ENCODE measurements around the gene ADCY2.

DNA sequence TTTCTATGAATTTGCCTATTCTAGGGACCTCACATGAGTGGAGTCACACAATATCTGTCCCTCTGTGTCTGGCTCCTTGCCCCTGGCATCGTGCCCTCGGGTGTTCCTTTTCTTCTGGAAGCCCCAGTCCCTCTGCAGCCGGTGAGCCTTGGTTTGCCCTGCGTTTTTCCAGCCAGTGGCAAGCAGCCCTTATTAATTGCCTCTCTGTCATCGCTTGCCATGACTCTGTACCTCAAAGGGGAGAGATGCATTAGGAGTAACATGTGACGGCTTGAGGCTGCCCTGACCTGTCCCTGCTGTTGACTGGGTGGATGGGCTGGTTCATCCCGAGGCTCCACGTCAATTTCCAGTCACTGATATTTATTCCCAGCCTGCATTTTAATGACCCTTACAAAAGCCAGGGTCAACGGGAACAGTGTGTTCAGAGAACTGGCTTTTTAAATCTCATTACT is 367.7 kb downstream of the ADCY2 start:
- no peak for TF ChIP-seq POLR2A (IDR thresholded peaks at IDR 0.05)
- no peak for TF ChIP-seq CTCF (IDR thresholded peaks at IDR 0.05)

Data from right lobe of liver (tissue), 4 donors.